Peyer's patch (tissue), 4 donors: Measurements from ENCODE around the gene GABRA5. TPM values are rescaled to one million over a fixed set of nuclear protein-coding genes. Genes with fewer than 3 reads are reported as not detected.

Experiments
- DNase-seq, 3 donors: peaks; one replicate each; pipeline ENCODE4 v3.0.0-alpha.2; 2017 to 2019
- H3K27ac ChIP-seq, 4 donors: fragments of 200-600 bp; sonication (generic); one replicate each; pipeline ENCODE4 v1.5.1; 2016 to 2019
- H3K27me3 ChIP-seq, 2 donors: fragments of 200-600 bp; sonication (generic); one replicate each; pipeline ENCODE4 v1.5.1; 2019
- H3K36me3 ChIP-seq, 3 donors: fragments of 200-600 bp; sonication (generic); one replicate each; pipeline ENCODE4 v1.5.1; 2016 to 2019
- H3K4me1 ChIP-seq, 4 donors: fragments of 200-600 bp; sonication (generic); one replicate each; pipeline ENCODE4 v1.5.1; 2016 to 2019
- H3K4me3 ChIP-seq, 4 donors: fragments of 200-600 bp; sonication (generic); 1 replicate in 3 of 4; 2 replicates in 1 of 4; pipeline ENCODE4 v1.5.1; 2016 to 2019; ENCODE audit warnings: mild to moderate bottlenecking in 1 of 4
- H3K9me3 ChIP-seq, 4 donors: fragments of 200-600 bp; sonication (generic); one replicate each; pipeline ENCODE4 v1.5.1; 2016 to 2019; ENCODE audit warnings: mild to moderate bottlenecking in 1 of 4
- CTCF ChIP-seq, 6 experiments: fragments of 450-650 bp in 4 of 6; fragments of 200-600 bp in 2 of 6; sonication (generic) in 1 of 6; IDR thresholded peaks; one replicate each; pipeline ENCODE4 v1.5.1; 2017 to 2019; ENCODE audit warnings: antibody characterized with exemption in 6 of 6, mild to moderate bottlenecking in 3 of 6, moderate library complexity in 1 of 6
- POLR2A ChIP-seq, 2 donors: fragments of 450-650 bp; IDR thresholded peaks; one replicate each; pipeline ENCODE4 v1.5.1; 2017; ENCODE audit warnings: antibody characterized with exemption in 2 of 2, mild to moderate bottlenecking in 2 of 2, moderate library complexity in 2 of 2
- total RNA-seq, 4 donors: library from RNA; depleted of rRNA; stranded (reverse); fragments of >200 nt; gene quantifications; one replicate each; pipeline ENCODE4 v1.1.0, GENCODE V29; 2016

Gene GABRA5
- total RNA-seq, 4 donors from 2014 or later, result not detected

- Histone ChIP-seq H3K36me3 (no peaks in the 10 kb centered on the region), H3K9me3 (no peaks in the 10 kb centered on the region), H3K4me3 (no peak overlapping the region), H3K27me3 (no peaks in the 10 kb centered on the region), H3K4me1 (no peaks in the 10 kb centered on the region), H3K27ac (no peak overlapping the region)
- DNase-seq, result no peak
- TF ChIP-seq POLR2A (IDR thresholded peaks at IDR 0.05), result no peak
- TF ChIP-seq CTCF (IDR thresholded peaks at IDR 0.05), result no peak
Measured at GRCh38 chr15:26872206-26872605, 5.3 kb downstream of the GABRA5 start.

- Histone ChIP-seq H3K27ac (no peak overlapping the region), H3K27me3 (no peaks in the 10 kb centered on the region), H3K4me3 (no peak overlapping the region), H3K9me3 (no peaks in the 10 kb centered on the region), H3K36me3 (no peaks in the 10 kb centered on the region), H3K4me1 (no peaks in the 10 kb centered on the region)
- no peak for DNase-seq
- TF ChIP-seq CTCF (IDR thresholded peaks at IDR 0.05) (no peak), POLR2A (IDR thresholded peaks at IDR 0.05) (no peak)
Measured at GRCh38 chr15:26873846-26874245, 7.0 kb downstream of the GABRA5 start.

GRCh38 chr15:26874774-26875475, 8.1 kb downstream of the GABRA5 start:
- no peak for TF ChIP-seq POLR2A (IDR thresholded peaks at IDR 0.05)
- TF ChIP-seq CTCF (IDR thresholded peaks at IDR 0.05), result no peak
- Histone ChIP-seq H3K4me1 (no peaks in the 10 kb centered on the region), H3K9me3 (no peaks in the 10 kb centered on the region), H3K27me3 (no peaks in the 10 kb centered on the region), H3K27ac (no peak overlapping the region), H3K4me3 (no peak overlapping the region), H3K36me3 (no peaks in the 10 kb centered on the region)
- DNase-seq, result no peak

GRCh38 chr15:26875476-26875850, 8.6 kb downstream of the GABRA5 start:
- H3K4me3 ChIP-seq, result no peak overlapping the region
- no peaks in the 10 kb centered on the region for H3K9me3 ChIP-seq
- no peaks in the 10 kb centered on the region for H3K27me3 ChIP-seq
- no peaks in the 10 kb centered on the region for H3K4me1 ChIP-seq
- TF ChIP-seq CTCF (IDR thresholded peaks at IDR 0.05) (no peak), POLR2A (IDR thresholded peaks at IDR 0.05) (no peak)
- H3K36me3 ChIP-seq, result no peaks in the 10 kb centered on the region
- no peak for DNase-seq
- no peak overlapping the region for H3K27ac ChIP-seq

- Histone ChIP-seq H3K4me1 (no peaks in the 10 kb centered on the region), H3K4me3 (no peak overlapping the region), H3K36me3 (no peaks in the 10 kb centered on the region), H3K27me3 (no peaks in the 10 kb centered on the region), H3K27ac (no peak overlapping the region), H3K9me3 (no peaks in the 10 kb centered on the region)
- TF ChIP-seq CTCF (IDR thresholded peaks at IDR 0.05) (no peak), POLR2A (IDR thresholded peaks at IDR 0.05) (no peak)
- no peak for DNase-seq
Measured at GRCh38 chr15:26877831-26878230, 11.0 kb downstream of the GABRA5 start.

GRCh38 chr15:26879706-26880105, 12.8 kb downstream of the GABRA5 start:
- H3K27me3 ChIP-seq, result no peaks in the 10 kb centered on the region
- no peak for TF ChIP-seq POLR2A (IDR thresholded peaks at IDR 0.05)
- TF ChIP-seq CTCF (IDR thresholded peaks at IDR 0.05), result no peak

More at GRCh38 chr15:26879706-26880105, 12.8 kb downstream of the GABRA5 start:
- Histone ChIP-seq H3K9me3 (no peaks in the 10 kb centered on the region), H3K4me1 (no peaks in the 10 kb centered on the region), H3K4me3 (no peak overlapping the region), H3K36me3 (no peaks in the 10 kb centered on the region), H3K27ac (no peak overlapping the region)
- DNase-seq, result no peak
